HG03469 (cell line): ENCODE results near the gene MAP4K2.

ENCODE experiments used
- ATAC-seq: cut with Tn5 transposase; IDR thresholded peaks from one replicate; pipeline ENCODE4 v1.9.1; 2021; ENCODE audit warnings: mild to moderate bottlenecking, moderate library complexity, moderate number of reproducible peaks; ENCODE audit not compliant: unreplicated experiment

The MAP4K2 gene

DNA sequence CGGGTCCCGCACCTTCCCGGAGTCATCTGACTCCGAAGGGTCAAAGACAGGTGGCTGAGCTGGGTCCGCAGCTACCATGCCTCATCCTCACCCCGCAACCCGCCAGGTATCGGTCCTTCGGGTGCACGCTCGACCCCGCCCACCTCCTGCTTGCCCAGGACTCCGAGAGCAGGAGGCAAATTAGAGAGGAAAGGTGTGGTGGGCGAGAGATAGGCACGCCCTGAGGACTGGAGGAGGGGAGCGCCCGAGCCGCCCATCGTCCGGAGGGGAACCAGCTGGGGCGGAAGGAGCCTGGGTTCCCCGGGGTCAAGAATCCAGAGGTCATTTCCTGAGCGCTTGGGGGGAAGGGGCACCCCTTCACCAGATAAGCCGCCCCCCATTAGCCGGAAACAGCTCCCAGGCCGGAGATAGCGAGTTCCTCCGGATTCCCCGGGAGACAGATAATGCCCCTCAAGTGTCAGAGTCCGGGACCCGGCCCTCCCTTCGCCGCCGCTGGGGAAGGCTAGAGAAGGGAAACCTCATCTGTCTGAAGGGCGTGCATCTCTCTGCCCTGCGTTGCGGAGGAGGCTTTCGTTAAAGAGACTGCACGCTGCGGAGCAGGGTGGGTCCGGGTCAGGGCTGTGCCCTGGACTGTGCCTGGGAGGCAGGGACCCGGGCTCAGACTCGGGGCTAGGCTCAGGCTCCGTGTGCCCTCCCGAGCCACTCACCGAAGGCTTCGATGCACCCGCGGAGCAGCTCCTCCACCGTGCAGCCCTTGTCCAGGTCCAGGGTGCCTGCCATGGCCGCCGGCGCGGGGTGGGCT lies 60.7 kb downstream of the MAP4K2 start:
- no peak for ATAC-seq

DNA sequence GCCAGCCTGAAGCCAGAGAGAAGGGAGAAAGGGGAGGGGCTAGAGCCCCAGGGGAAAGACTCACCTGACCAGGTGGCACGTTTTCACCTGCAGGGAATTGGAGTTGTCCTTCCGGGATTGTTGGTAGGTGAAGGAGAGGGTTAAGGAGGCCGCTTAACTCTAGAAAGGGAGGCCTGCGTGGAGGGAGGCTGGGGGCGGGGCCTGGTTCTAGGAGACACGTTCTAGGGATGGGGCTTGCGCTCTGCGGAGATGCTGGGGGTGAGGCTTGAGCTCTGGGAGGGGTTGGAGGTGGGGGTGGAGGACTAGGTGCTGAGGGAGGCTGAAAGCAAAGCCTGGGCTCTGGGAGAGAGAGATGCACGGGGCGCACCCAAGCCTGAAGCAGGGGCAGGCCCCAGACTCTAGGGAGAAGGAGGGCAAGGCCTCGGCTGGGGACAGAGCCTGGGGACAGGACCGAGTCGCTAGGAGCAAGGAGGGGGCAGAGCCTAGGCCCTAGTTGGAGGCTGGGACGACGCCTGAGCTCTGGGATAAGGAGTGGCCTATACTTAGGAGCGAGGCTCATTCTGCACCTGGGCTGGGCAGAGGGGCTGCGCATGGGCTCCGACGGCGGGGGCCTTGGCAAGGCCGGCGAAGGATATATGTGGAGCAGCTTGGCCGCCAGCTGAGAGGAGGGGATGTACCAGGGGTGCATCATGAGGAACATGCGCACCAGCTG lies 61.5 kb downstream of the MAP4K2 start:
- no peak for ATAC-seq

DNA sequence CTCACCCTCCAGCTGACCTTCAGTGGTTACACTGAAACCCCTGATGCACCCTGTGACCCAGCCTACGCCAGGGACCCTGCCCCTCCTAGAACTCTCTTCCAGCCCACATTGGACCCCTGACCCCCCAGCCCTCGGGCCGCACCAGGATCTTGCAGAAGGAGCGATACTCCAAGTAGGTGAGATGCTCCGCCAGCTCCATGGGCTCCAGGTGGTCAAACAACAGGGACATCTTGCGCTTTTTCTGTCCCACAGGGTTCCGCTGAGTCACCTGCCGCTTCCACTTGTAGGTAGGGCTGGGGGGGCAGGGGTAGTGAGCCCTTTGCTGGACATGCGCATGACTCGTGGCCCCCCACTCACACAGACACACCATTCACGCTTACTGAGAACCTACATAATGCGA lies 63.1 kb downstream of the MAP4K2 start:
- no peak for ATAC-seq

DNA sequence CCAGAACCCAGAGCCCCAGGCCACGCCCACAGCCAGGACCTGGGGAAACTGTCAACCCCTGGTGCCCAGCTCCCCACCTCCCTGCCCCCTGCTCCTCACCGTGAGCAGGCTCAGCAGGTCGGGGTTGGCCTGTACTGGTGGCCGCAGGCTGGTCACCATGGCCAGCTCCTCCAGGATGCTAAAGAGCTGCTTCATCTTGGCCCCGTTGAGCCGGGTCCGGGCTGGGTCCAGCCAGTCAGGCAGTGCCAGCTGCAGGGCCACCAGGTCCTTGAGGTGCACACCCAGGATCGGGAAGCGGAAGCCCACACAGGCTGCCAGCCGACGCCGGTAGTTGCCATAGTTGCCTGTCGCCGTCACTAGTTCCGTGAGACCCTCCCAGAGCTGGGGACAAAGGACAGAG lies 66.4 kb downstream of the MAP4K2 start:
- no peak for ATAC-seq

DNA sequence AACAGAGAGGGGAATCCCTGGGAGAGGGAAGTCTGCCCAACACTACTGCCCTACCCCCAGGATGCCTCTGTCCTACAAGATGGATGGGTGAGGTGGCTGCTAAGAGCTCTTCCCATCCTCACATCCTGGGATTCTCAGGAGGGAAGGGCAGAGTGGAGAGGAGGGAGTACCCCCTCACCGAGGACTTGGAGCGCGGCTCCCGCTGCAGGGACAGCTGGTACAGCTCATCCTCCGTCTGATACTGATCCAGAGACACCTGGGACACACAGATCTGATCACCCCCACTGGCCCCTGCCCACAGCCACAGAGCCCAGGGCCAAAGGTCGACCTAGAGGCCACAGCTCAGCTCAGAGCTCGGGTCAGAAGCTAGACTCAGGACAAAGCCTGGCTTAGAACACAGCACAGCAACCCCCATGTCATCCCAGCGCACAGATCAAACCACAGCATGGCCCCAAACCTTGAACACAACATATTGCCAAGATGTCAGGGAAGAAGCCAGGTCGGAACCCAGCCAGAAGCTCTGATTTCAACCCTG lies 67.2 kb downstream of the MAP4K2 start:
- ATAC-seq, result no peak
